Activated CD4-positive, alpha-beta T cell treated with anti-CD3 and anti-CD28 coated beads, Interleukin-2, amount 50 U/mL, for 1 hour (primary cell): ENCODE results near the gene CTU2.

ENCODE experiments used
- DNase-seq: peaks from one replicate; pipeline ENCODE4 v3.0.0-alpha.2; 2020

The CTU2 gene

GRCh38 chr16:88681709-88682451 is 24.4 kb upstream of the CTU2 start:
- peak; percentile 50 for DNase-seq

- no peak for DNase-seq
Measured at GRCh38 chr16:88684569-88685155, 21.6 kb upstream of the CTU2 start.

- DNase-seq, result peak; percentile 67
Measured at GRCh38 chr16:88685156-88686061, 20.9 kb upstream of the CTU2 start.

GRCh38 chr16:88686062-88686438 is 20.3 kb upstream of the CTU2 start:
- DNase-seq, result peak; percentile 38

- peak; percentile 79 for DNase-seq
Measured at GRCh38 chr16:88686439-88687253, 19.7 kb upstream of the CTU2 start, which contains the start of gene SNAI3. SNAI3 (minus strand) TSS chr16:88686507; CDS start chr16:88686406, 101 bp downstream.

GRCh38 chr16:88687254-88687576 is 19.1 kb upstream of the CTU2 start:
- no peak for DNase-seq

GRCh38 chr16:88687676-88688012 is 18.7 kb upstream of the CTU2 start:
- DNase-seq, result no peak

- DNase-seq, result no peak
Measured at GRCh38 chr16:88688013-88688778, 18.1 kb upstream of the CTU2 start.

- DNase-seq, result no peak
Measured at GRCh38 chr16:88690341-88691128, 15.8 kb upstream of the CTU2 start.

GRCh38 chr16:88691129-88691813 is 15.0 kb upstream of the CTU2 start:
- DNase-seq, result no peak

- no peak for DNase-seq
Measured at GRCh38 chr16:88691924-88692560, 14.3 kb upstream of the CTU2 start.

- no peak for DNase-seq
Measured at GRCh38 chr16:88692861-88693260, 13.4 kb upstream of the CTU2 start.

- DNase-seq, result no peak
Measured at GRCh38 chr16:88693420-88694177, 12.7 kb upstream of the CTU2 start.

- no peak for DNase-seq
Measured at GRCh38 chr16:88694221-88695087, 11.8 kb upstream of the CTU2 start.

- DNase-seq, result no peak
Measured at GRCh38 chr16:88695218-88695617, 11.1 kb upstream of the CTU2 start.

- DNase-seq, result no peak
Measured at GRCh38 chr16:88695753-88696152, 10.6 kb upstream of the CTU2 start.

- no peak for DNase-seq
Measured at GRCh38 chr16:88696441-88696840, 9.9 kb upstream of the CTU2 start.

GRCh38 chr16:88697116-88697830 is 9.0 kb upstream of the CTU2 start:
- no peak for DNase-seq
